HG02763 (cell line): ENCODE measurements around the gene CDR2.

Experiments used
- ATAC-seq: cut with Tn5 transposase; IDR thresholded peaks from one replicate; pipeline ENCODE4 v1.9.1; 2021; ENCODE audit warnings: mild to moderate bottlenecking, moderate library complexity; ENCODE audit not compliant: unreplicated experiment

Gene CDR2

DNA sequence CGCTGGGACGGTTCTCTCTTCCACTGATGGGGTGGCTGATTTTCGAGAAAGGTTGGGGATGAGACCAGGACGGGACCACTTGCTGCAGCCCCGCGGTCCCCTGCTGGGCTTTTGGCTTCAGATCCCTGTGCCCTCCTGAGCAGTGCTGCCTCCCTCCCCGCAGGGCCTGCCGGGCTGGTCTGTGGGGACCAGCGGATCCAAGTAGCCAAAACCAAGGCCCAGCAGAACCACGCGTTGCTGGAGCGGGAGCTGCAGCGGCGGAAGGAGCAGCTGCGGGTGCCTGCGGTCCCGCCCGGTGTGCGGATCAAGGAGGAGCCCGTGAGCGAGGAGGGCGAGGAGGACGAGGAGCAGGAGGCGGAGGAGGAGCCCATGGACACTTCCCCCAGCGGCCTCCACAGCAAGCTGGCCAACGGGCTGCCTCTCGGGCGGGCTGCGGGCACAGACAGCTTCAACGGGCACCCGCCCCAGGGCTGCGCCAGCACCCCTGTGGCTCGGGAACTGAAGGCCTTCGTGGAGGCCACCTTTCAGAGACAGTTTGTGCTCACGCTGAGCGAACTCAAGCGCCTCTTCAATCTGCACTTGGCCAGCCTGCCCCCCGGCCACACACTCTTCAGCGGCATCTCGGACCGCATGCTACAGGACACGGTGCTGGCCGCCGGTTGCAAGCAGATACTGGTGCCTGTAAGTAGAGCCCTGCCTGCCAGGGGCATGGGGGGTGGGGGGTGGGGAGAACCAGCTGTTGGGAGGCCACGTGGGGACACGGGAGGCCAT is 48.6 kb downstream of the CDR2 start:
- ATAC-seq: no peak

DNA sequence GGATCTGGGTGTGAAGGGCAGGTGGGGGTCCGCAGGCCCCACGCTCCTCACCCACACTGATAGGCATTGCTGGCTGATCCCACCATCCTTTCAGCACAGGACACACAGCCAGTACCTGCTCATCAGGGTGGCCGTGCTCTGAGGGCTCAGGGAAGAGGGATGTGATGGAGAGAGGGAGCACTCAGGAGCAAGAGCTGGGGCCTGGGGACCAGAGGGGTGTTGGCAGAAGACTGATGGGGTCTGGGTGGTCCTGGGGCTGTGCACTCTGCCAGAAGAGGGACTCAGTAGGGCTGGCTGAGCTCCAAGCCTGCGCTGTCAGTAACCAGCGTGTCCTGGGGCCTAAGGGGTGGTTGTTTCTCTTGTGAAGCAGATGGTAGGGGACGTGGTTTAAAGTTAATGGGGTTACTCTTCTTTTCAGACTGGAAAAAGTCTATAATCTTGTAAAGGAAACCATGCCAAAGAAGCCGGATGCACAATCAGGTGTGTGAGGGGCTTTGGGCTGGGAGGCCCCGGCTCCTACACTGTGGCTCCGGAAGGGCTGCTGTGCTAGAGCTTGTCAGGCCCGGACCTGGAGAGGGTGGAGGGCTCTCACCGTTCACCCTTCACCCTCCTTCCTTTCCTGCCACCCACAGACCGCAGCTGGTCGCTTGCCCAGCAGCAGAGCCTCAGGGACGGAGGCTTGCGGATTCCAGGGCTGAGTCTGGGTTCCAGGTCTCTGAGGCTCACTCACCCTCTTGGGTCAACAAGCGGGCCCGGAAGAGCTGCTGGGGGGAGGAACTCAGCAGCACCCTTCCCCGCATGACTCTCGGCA is 49.4 kb downstream of the CDR2 start:
- no peak for ATAC-seq

DNA sequence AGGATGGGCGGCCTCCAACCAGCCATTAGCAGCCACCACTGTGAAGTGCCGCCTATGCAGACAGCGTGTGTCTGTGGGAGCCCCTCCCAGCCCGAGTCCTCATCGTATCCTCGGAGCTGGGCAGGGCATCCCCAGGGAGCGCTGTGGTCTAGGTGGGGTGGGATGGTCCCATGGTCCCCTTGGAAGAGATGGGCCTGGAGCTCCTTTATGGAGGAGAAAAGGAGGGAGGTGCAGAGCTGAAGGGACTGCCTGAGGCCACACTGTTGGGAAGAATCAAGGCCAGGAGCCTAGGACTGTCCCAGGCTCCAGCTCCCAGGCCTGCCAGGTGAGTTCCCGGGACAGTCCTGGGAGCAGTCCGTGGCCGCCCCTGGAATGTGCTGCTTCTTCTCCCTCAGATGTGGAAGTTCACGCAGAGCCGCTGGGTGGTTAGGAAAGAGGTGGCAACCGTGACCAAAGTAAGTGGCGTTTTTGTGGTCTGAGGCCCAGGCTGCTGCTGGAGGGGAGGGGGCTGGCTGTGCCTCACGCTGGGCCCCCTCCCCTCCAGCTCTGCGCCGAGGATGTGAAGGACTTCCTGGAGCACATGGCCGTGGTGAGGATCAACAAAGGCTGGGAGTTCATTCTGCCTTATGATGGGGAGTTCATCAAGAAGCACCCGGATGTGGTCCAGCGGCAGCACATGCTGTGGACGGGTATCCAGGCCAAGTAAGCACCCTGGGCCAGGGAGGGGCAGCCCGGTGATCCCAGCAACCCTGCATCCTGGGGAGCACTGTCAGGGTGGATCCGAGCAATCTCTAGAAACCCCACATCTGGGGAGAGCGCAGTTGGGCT is 50.2 kb downstream of the CDR2 start:
- ATAC-seq: no peak

DNA sequence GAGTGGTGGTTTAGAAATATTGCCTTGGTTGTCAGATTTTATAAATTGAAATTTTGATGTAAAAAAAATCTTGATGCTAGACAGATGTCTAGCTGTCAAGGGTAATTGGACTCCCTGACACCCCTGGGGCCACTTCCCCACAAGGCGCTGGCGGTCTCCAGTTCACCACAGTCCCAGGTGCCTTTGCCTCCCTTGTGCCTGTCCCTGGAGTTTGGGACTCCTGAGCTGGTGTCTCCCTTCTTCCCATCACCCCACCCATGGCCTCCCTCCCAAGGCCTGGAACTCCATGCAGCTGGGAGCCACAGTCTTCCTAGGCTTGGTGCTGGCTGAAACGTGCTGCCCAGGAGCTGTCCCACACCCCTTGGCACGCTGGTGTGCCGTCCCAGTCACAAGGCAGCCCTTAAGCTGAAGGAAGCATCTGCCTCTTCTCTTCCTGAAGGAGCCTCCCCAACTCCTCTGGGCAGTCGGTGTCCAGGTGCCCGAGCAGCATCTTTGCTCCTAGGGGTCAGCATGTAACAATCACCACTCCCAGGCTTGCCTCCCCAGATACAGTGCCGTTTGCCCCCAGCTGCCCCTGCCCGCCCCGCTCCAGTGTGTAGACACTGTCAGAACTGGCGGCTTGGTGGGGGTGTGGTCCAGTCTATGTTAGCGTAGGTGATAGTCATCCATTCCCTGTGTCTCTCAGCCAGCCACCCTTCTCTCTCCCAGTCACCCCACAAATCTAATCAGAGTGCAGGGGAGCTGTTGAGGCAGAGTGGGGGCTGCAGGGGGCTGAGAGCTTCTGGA is 51.1 kb downstream of the CDR2 start:
- ATAC-seq: no peak

DNA sequence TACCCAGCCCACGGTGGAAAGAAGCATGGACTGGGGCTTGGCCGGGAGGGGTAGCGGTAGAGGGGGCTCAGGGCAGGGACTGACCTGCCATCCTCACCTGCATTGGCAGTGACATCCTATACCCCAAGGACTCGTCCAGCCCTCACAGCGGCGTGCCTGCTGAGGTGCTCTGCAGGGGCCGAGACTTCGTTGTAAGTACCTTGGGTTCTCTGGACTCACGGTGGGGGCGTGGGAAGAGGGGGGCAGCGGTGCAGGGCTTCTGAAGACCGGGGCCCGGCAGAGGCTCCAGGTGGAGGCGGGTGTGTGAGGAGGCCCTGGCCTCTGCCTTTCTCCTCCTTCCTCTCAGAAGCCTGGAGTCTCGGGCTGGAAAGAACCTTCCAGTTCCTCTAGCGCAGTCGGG is 51.7 kb downstream of the CDR2 start:
- no peak for ATAC-seq

DNA sequence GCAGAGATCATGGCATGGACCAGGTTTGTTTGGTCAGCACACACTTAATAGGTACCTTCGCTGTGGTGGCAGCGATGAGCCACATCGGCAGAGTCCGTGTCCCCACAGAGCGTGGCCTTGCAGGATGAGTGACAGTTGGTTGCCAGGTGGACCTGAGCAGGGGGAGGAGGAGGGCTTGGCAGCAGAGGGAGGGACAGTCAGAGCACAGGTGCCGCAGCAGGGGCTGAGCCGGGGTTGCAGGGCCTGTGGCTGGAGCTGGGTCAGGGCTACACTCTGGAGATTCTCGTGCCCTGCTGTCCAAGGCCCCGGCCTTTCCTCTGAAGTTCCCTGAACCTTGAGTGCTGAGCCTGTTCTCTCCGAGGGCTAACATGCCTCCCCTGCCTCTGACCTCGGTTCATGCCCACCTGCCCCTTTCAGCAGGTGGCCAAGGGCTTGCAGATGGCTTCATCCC is 52.4 kb downstream of the CDR2 start:
- ATAC-seq: no peak

DNA sequence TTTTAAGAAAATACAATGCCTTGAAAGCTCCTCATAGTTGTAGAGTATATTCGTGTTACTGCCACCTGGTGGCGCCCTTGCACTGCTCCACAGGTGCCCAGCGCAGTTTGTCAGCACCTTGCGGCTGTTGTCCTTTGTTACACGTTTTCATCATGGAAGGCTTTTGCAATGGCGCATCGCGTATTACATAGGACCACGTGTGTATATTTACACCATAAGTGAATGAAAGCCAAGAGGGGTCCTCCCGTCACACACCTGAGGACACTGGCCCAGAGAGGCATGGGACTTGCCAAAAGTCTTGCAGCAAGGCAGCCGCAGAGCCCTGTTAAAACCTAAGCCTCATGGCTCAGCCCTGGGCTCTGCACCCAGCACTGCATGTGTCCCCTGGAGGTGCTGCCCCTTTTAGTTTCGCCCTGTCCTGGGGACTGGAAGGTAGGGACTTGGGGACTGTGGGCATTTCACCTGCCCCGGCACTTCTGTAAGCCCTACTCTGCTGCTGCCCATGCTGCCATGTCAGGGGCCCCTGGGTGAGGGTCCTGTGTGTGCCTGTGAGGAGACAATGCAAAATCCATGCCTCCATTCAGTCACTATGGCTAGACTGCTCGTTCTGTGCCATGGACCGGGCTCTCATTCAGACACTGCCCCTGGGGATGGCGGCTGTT is 52.9 kb downstream of the CDR2 start:
- no peak for ATAC-seq

DNA sequence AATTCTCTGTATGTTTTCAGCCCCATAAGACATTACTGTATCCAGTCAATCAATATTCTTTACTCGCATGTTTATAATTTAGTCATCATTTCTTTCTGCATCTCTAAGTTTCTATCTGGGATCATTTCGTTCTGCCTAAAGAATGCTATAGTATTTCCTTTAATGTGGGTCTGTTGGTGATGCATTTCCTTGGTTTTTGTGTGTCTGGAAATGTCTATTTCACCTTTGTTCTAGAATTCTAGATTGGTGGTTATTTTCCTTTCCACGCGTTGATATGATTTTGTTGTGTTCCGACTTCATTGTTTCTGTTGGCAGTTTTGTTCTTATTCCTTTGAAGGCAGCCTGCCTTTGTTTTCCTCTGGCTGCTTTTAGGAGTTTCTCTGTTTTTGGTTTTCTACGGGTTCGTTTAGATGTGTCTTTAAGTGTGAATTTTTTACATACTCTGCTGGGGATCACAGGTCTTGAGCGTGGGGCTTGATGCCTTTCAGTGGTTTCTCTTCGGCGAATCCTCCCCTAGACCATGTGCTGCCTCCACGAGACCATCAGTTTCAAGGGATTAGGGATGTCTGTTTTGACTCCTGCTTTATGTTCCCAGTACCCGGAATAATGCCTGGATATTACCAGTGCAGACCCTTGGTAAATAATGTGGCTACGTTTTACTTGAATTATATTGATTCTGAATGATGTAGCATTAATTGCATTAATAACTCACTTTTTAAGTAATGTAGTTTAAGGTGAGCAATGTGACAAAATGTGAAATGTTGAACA is 53.7 kb downstream of the CDR2 start:
- ATAC-seq: no peak

DNA sequence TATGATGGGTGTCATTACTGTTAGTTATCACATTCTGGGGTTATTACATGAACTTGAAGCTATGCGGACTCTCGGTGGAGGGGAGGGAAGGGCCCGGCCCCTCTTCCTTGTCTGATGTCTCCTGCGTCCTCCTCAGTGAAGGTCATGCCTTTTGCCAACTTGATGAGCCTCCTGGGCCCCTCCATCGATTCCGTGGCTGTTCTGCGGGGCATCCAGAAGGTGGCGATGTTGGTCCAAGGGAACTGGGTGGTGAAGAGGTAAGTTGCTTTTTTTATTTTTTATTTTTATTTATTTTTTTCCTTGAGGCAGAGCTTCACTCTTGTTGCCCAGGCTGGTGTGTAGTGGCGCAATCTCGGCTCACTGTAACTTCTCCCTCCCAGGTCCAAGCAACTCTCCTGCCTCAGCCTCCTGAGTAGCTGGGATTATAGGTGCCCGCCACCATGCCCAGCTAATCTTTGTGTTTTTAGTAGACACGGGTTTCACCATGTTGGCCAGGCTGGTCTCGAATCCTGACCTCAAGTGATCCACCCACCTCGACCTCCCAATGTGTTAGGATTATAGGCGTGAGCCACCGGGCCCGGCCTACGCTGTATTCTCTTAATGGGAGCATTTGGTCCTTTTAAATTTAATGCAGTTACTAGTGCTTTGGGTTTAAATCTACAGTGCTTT is 55.6 kb downstream of the CDR2 start:
- no peak for ATAC-seq

DNA sequence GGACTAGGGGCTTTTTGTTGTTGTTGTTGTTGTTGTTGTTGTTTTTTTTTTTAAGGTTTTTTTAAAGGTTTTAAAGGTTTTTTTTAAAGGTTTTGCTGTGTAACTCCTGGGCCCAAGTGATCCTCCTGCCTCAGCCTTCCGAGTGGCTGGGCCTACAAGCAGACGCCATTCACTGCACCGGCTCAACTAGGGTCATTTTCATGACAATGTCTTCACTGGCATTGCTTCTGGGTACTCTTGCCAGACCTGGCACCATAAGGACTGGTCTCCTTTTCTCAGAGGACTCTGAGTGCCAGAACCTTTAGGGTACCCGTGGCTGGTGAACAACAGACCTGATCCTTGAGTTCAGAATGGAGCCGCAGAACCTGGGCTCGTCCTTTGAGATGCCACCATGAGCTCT is 56.8 kb downstream of the CDR2 start:
- no peak for ATAC-seq

DNA sequence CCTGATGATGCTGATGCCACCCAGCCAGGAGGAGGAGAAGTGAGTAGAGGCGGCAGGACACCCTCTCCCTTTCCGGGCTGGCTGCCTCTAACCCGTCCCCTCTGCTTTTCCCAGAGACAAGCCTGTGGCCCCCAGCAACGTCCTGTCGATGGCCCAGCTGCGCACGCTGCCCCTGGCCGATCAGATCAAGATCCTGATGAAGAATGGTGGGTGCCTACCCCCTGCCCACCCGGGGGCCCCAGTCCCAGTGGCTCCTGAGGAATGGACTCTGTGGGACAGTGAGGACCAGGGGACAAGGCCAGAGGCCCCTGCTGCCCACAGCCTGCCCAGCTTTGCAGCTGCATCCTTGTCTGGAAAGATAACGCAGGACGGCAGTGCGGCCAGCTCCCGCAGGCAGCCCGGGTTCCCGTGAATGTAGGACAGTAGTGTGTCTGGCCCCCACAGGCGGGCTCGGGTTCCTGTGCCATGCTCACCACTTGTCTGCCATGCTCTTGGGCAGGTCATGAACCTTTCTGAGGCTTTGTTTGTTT is 57.4 kb downstream of the CDR2 start:
- ATAC-seq: no peak

DNA sequence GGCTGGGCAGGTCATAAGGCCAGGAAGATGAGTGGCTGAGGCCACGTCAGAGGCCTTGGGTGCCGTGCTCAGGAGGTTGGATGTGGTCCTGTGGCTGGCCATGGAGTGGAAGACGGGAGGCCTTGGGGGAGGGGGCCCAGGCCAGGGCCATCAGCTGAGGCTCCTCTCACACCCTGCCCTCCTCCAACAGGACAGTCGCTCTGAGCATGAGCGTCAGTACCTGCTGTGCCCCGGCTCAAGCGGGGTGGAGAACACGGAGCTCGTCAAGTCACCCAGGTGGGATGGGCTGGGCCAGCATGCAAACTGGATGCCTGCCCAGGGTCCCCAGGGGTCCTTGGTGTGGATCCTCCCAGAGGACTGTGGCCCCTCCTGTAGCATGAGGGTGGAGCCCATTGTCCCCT is 58.0 kb downstream of the CDR2 start:
- no peak for ATAC-seq

DNA sequence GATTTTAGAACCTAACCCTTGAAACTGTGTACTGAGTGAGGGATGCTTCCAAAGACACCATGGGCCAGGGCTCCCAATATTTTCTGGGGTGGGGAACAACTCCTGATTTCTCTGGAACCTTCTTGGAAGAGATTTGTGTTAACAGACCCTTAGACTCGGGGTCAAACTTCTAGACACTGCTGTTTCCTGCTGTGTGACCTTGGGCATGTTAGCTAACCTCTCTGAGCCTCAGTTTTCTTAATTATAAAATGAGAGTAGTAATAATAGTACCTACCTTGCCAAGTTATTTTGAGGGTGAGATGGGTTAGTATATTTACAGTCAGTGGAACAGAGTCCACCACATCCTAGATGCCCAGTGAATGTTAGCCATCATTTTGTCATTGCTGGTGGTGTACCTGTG is 58.4 kb downstream of the CDR2 start:
- no peak for ATAC-seq

DNA sequence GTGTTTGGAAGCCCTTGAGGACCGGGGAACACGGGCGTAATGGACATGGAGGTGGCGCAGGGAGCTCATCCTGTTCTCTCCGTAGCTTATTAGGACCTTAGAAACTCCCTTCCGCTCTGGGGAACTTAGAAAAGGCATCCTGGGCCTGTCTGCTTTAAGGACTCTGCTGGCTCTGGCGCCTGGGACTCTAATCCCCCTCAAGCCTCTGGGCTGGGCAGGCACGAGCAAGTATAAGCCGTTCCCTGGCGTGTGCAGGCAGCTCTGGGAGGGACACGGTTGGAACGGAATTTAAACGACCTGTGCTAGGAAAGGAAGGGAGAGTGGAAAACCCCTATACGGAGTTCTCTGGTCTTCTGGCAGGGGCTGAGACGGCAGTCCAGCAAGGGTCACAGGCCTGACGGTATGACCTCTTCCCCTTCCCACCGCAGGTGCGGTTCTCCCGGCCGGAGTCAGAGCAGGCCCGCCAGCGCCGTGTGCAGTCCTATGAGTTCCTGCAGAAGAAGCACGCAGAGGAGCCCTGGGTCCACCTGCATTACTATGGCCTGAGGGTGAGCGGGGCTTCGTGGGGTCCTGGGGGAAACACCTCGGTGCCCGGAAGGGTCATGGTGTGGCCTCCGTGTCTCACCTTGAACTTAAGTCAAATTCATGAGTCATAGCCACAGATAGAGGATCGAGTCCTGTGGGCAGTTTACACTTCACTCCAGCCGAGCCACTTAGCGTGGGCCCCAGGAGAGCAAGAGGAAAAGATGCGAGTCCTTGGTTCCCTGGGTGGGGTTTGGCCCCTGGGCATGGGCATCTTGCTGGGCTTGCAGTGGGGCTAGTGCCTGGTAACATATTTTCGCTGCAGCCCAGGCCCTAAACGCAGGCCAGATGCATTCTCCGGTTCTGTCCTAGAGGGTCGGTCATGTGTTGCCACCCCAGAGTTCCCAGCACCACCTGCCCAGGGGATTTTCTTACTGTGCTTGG is 59.5 kb downstream of the CDR2 start:
- no peak for ATAC-seq

DNA sequence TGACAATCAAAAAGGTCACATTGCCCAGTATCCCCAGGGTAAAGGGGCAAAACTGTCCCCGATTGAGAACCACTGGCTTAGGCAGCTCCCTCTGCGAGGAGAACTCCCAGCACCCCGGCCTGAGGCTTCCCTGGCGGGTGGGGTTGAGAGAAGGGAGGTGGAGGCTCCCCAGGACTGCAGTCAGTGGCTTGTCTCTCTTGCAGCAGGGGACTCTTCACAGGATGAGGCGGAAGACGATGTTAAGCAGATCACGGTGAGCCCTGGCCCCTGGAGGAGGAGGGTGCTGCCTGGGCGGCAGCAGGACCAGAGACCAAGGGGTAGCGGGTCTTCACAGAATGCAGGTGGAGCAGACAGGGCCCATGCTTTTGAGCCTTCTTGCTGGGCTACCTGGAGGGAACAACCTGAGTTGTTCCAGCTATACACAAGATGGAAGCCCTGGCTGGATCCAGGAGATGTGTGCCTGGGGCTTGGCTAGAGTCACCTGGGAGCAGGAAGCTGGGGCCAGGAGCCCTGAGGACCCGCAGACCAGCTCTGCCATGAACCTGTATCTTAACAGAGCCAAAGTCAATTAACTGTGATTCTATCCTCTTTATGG is 60.4 kb downstream of the CDR2 start:
- ATAC-seq: no peak

DNA sequence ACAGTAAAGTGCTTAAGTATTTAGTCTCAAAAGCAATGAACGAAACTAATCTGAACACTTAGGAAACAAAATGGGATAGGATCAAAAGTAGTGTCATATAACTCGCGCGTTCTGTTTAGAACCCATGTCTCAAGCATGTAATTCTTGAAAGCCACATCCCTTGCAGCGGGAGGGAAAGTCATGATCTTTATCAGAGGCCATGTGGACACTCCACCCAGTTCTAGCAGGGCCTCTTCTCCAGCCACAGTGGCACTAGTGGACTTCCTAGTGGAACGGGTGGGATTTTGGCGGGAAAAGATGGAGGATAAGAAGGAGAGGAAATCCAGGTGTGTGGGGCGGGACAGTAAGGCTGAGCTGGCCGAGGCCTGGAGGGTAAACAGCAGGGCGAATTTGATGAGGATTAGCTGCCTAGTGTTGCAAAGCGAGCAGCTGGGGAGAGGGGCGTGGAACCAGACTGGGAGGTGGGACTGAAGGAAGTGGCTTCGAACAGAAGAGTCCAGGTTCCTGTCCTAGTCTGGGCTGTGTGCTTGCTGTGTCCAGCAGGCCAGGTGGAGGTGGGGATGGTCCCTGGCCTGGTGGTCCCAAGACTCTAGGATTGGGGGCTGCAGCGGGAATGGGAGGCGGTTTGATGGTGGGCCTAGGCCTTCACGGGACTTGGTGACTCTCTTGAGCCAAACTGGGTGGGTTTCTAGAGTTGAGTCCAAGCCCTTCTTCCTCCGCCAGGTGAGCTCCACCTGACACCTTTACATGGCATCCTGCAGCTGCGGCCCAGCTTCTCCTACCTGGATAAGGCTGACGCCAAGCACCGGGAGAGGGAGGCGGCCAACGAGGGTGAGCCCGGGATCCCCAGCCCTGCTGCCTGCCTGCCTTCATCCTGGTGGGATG is 61.3 kb downstream of the CDR2 start:
- ATAC-seq: no peak
